WTC11 (cell line): Measurements from ENCODE around the gene SERTAD3. TPM values are rescaled to one million over a fixed set of nuclear protein-coding genes. Genes with fewer than 3 reads are reported as not detected.

Source experiments
- ATAC-seq: fragments of 200-7000 bp; cut with Tn5 transposase; 2 replicates; pipeline ENCODE4 v1.10.0; 2021; ENCODE audit warnings: mild to moderate bottlenecking, moderate library complexity
- CTCF ChIA-PET: fragments of 300-600 bp; sonication (Branson Sonifier 250); formaldehyde crosslinking; loops from one replicate; lab custom pipeline; 2021; ENCODE audit warnings: antibody characterized with exemption; lab: Charles Lee
- POLR2A ChIA-PET: fragments of 350-600 bp; sonication (Branson Sonifier 250); formaldehyde crosslinking; loops from one replicate; lab custom pipeline; 2021; ENCODE audit warnings: antibody characterized with exemption; lab: Charles Lee
- DNase-seq: peaks from one replicate; pipeline ENCODE4 v3.0.0; 2021; ENCODE audit warnings: low spot score
- H3K27ac Mint-ChIP-seq: 2 replicates; pipeline ENCODE4 v1.8.0; 2021; ENCODE audit warnings: mixed read lengths
- H3K27me3 Mint-ChIP-seq: 2 replicates; pipeline ENCODE4 v1.8.0; 2021; ENCODE audit warnings: low read depth, mild to moderate bottlenecking, moderate library complexity, mixed read lengths
- H3K36me3 Mint-ChIP-seq: 2 replicates; pipeline ENCODE4 v1.8.0; 2021; ENCODE audit warnings: mixed read lengths
- H3K4me1 Mint-ChIP-seq: 2 replicates; pipeline ENCODE4 v1.8.0; 2022; ENCODE audit warnings: mixed read lengths
- H3K4me3 Mint-ChIP-seq: 2 replicates; pipeline ENCODE4 v1.8.0; 2021; ENCODE audit warnings: mild to moderate bottlenecking, moderate library complexity, mixed read lengths
- H3K9me3 Mint-ChIP-seq: 2 replicates; pipeline ENCODE4 v1.8.0; 2021; ENCODE audit warnings: mixed read lengths
- EMX1 ChIP-seq: fragments of 250-450 bp; sonication (Bioruptor Pico); IDR thresholded peaks from 2 replicates; pipeline ENCODE4 v1.8.0; 2021; ENCODE audit warnings: mild to moderate bottlenecking
- FOXJ3 ChIP-seq: sonication (generic); formaldehyde crosslinking; IDR thresholded peaks from 2 replicates; pipeline ENCODE4 v1.9.0; 2021; ENCODE audit warnings: missing genetic modification reagents, mild to moderate bottlenecking, borderline replicate concordance
- FOXP1 ChIP-seq: sonication (generic); formaldehyde crosslinking; IDR thresholded peaks from 2 replicates; pipeline ENCODE4 v1.8.0; 2022; ENCODE audit warnings: missing genetic modification reagents, mild to moderate bottlenecking, moderate library complexity, borderline replicate concordance
- HMGA2 ChIP-seq: fragments of 250-450 bp; sonication (Bioruptor Pico); IDR thresholded peaks from 2 replicates; pipeline ENCODE4 v1.4.0; 2021; ENCODE audit warnings: mild to moderate bottlenecking, moderate library complexity
- KAT7 ChIP-seq: sonication (generic); formaldehyde crosslinking; IDR thresholded peaks from 2 replicates; pipeline ENCODE4 v1.8.1; 2023; ENCODE audit warnings: missing genetic modification reagents, mild to moderate bottlenecking, borderline replicate concordance
- MYBL2 ChIP-seq: sonication (generic); formaldehyde crosslinking; IDR thresholded peaks from 2 replicates; pipeline ENCODE4 v1.8.1; 2023; ENCODE audit warnings: mild to moderate bottlenecking, moderate library complexity, missing genetic modification reagents
- NFYB ChIP-seq: sonication (generic); formaldehyde crosslinking; conservative IDR thresholded peaks from 2 replicates; pipeline ENCODE4 v1.8.0; 2022; ENCODE audit warnings: low read depth, missing genetic modification reagents
- NR1H2 ChIP-seq: sonication (generic); formaldehyde crosslinking; IDR thresholded peaks from 2 replicates; pipeline ENCODE4 v1.9.0; 2021; ENCODE audit warnings: mild to moderate bottlenecking, moderate library complexity, missing genetic modification reagents
- PRRX2 ChIP-seq: fragments of 250-450 bp; sonication (Bioruptor Pico); IDR thresholded peaks from 2 replicates; pipeline ENCODE4 v1.8.0; 2021; ENCODE audit warnings: mild to moderate bottlenecking
- TCF7 ChIP-seq: sonication (generic); formaldehyde crosslinking; IDR thresholded peaks from 2 replicates; pipeline ENCODE4 v1.8.0; 2022; ENCODE audit warnings: mild to moderate bottlenecking, low read depth, missing genetic modification reagents, moderate library complexity
- TEAD4 ChIP-seq: sonication (generic); formaldehyde crosslinking; IDR thresholded peaks from 2 replicates; pipeline ENCODE4 v1.8.0; 2022; ENCODE audit warnings: mild to moderate bottlenecking, missing genetic modification reagents
- ZNF396 ChIP-seq: fragments of 250-450 bp; sonication (Bioruptor Pico); IDR thresholded peaks from 2 replicates; pipeline ENCODE4 v1.8.0; 2021; ENCODE audit warnings: mild to moderate bottlenecking, moderate library complexity, borderline replicate concordance
- total RNA-seq: library from RNA; stranded (reverse); gene quantifications from 3 replicates; pipeline ENCODE4 v1.2.3, GENCODE V29; 2021
- TF ChIP-seq, protein P1 (sequence below): sonication (generic); formaldehyde crosslinking; IDR thresholded peaks from 2 replicates; pipeline ENCODE4 v1.8.1; 2022; ENCODE audit warnings: low read depth, missing genetic modification reagents, borderline replicate concordance
- TF ChIP-seq, protein P2 (sequence below): sonication (generic); formaldehyde crosslinking; IDR thresholded peaks from 2 replicates; pipeline ENCODE4 v1.8.0; 2022; ENCODE audit warnings: mild to moderate bottlenecking, missing genetic modification reagents
- TF ChIP-seq, protein P3 (sequence below): sonication (generic); formaldehyde crosslinking; IDR thresholded peaks from 2 replicates; pipeline ENCODE4 v1.8.0; 2023; ENCODE audit warnings: mild to moderate bottlenecking, missing genetic modification reagents

The SERTAD3 gene
- total RNA-seq, 1 experiment from 2014 or later: 33.6 TPM

DNA sequence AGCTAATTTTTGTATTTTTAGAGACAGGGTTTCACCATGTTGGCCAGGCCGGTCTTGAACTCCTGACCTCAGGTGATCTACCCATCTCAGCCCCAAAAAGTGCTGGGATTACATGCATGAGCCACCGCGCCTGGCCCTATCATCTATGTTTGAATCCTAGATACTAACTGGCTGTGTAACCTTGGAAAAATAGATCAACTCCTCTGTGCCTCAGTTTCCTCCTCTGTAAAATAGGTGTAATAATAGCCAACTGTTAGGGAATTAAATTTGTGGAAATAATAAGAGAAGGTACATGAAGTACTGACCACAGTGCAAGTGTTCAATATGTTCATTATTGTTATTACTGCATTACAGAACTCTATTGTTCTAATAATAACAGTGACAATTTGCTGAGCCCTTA, 27.0 kb upstream of the SERTAD3 start (continued):
- TF ChIP-seq, protein P1, sequence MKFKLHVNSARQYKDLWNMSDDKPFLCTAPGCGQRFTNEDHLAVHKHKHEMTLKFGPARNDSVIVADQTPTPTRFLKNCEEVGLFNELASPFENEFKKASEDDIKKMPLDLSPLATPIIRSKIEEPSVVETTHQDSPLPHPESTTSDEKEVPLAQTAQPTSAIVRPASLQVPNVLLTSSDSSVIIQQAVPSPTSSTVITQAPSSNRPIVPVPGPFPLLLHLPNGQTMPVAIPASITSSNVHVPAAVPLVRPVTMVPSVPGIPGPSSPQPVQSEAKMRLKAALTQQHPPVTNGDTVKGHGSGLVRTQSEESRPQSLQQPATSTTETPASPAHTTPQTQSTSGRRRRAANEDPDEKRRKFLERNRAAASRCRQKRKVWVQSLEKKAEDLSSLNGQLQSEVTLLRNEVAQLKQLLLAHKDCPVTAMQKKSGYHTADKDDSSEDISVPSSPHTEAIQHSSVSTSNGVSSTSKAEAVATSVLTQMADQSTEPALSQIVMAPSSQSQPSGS (CRISPR knock-in tag): no peak
- no peak for TF ChIP-seq NFYB
- TF ChIP-seq TEAD4 (CRISPR knock-in tag): no peak

DNA sequence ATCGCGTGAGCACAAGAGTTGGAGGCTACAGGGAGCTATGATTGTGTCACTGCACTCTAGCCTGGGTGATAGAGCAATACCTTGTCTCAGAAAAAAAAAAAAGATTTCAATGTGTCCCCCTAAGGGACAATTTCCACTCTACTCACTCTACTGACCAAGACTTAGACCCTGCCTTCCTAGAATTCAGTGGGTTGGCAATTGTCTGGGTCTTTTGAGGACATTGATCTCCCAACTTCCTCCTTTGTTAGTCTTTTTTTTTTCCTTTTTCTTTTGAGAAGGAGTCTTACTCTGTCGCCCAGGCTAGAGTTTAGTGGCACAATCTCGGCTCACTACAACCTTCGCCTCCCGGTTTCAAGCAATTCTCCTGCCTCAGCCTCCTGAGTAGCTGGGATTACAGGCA, 24.9 kb upstream of the SERTAD3 start:
- H3K27me3 Mint-ChIP-seq: peaks cover 38% of the 10 kb centered on the region
- CTCF ChIA-PET: interaction anchor here (0.6 kb wide), 1 partner anchor 215 kb away, joined by 3 read pairs; no protein-coding TSS in a partner anchor
- no peak for DNase-seq
- H3K36me3 Mint-ChIP-seq: 0 out of 2 replicates have a peak, but pooled peaks cover 2% of the 10 kb centered on the region
- TF ChIP-seq, protein P2, sequence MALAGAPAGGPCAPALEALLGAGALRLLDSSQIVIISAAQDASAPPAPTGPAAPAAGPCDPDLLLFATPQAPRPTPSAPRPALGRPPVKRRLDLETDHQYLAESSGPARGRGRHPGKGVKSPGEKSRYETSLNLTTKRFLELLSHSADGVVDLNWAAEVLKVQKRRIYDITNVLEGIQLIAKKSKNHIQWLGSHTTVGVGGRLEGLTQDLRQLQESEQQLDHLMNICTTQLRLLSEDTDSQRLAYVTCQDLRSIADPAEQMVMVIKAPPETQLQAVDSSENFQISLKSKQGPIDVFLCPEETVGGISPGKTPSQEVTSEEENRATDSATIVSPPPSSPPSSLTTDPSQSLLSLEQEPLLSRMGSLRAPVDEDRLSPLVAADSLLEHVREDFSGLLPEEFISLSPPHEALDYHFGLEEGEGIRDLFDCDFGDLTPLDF (CRISPR knock-in tag): no peak
- no peak for TF ChIP-seq HMGA2 (CRISPR knock-in tag)
- no peak for TF ChIP-seq TEAD4 (CRISPR knock-in tag)
- TF ChIP-seq EMX1 (CRISPR knock-in tag): no peak
- TF ChIP-seq TCF7: no peak
- TF ChIP-seq FOXJ3: no peak
- no peak for TF ChIP-seq NR1H2 (CRISPR knock-in tag)
- no peak for TF ChIP-seq PRRX2 (CRISPR knock-in tag)
- TF ChIP-seq MYBL2 (CRISPR knock-in tag): no peak
- TF ChIP-seq, protein P3, sequence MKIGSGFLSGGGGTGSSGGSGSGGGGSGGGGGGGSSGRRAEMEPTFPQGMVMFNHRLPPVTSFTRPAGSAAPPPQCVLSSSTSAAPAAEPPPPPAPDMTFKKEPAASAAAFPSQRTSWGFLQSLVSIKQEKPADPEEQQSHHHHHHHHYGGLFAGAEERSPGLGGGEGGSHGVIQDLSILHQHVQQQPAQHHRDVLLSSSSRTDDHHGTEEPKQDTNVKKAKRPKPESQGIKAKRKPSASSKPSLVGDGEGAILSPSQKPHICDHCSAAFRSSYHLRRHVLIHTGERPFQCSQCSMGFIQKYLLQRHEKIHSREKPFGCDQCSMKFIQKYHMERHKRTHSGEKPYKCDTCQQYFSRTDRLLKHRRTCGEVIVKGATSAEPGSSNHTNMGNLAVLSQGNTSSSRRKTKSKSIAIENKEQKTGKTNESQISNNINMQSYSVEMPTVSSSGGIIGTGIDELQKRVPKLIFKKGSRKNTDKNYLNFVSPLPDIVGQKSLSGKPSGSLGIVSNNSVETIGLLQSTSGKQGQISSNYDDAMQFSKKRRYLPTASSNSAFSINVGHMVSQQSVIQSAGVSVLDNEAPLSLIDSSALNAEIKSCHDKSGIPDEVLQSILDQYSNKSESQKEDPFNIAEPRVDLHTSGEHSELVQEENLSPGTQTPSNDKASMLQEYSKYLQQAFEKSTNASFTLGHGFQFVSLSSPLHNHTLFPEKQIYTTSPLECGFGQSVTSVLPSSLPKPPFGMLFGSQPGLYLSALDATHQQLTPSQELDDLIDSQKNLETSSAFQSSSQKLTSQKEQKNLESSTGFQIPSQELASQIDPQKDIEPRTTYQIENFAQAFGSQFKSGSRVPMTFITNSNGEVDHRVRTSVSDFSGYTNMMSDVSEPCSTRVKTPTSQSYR (CRISPR knock-in tag): no peak
- no peak for TF ChIP-seq ZNF396 (CRISPR knock-in tag)
- TF ChIP-seq, all 79 proteins: peak for 0
- no peaks in the 10 kb centered on the region for H3K9me3 Mint-ChIP-seq
- ATAC-seq: no peak
- H3K4me1 Mint-ChIP-seq: peaks cover 16% of the 10 kb centered on the region
- no peak overlapping the region for H3K27ac Mint-ChIP-seq
- no peak overlapping the region for H3K4me3 Mint-ChIP-seq
- POLR2A ChIA-PET: no interaction called here

DNA sequence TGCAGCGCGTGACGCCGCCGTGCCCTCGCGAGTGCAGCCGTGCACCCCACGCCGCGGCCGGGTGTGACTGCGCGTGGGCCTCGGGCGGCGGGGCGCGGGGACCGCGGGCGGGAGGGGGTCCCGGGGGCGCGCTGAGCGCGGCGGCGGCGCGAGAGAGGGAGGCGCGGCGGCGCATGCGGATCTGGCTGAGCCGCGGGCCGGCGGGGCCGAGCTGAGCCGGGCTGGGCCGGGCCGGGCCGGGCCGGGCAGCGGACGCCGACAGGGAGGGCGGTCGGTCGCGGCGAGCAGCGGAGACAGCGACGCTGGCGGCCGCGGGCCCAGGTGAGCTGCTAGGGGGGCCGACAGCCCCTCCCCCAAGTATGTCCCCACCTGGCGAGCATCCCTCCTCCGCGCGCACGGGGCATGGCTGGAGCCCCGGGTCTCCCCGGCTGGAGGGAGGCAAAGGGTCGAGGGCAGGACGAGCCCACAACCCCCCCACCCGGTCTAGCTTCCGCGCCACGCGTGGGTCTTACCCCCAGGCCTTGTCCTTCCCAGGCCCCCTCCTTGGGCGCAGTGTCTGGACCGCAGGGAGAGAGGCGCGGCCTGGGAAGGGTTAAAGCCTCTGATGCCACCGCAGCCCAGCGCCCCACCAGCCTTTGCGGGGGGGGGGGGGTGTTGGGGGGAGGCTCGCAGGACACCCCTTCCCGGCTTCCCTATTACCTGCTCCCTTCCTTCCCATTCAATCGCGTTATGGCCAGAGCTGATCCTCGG, 23.0 kb upstream of the SERTAD3 start, which contains the start of gene SPTBN4:
Gene SPTBN4 (plus strand): TSS at position 17 of the 750 bp plus-strand sequence. CDS start 5,621 bp downstream, outside the sequence.
- Mint-ChIP-seq H3K36me3 (0 out of 2 replicates have a peak, but pooled peaks cover 2% of the 10 kb centered on the region), H3K27me3 (peaks cover 38% of the 10 kb centered on the region), H3K4me3 (peak within 1 kb of the TSS; percentile 79), H3K4me1 (peaks cover 16% of the 10 kb centered on the region), H3K27ac (no peak within 1 kb of the TSS), H3K9me3 (no peaks in the 10 kb centered on the region)
- TF ChIP-seq FOXP1: 0 out of 2 replicates have a peak, but pooled peaks have one; percentile 8
- TF ChIP-seq KAT7 (CRISPR knock-in tag): no peak
- DNase-seq (peak; percentile 33), ATAC-seq (no peak)
- POLR2A ChIA-PET: no interaction called here
- CTCF ChIA-PET: interaction anchor here (0.7 to 1.3 kb wide), 5 partner anchors 21 to 162 kb away, joined by 3 to 6 read pairs (median 5); no protein-coding TSS in a partner anchor
